K562 (cell line): ENCODE measurements around the gene EPM2A. TPM values are rescaled to one million over a fixed set of nuclear protein-coding genes. Genes with fewer than 3 reads are reported as not detected.

Source experiments
- ARID3A ChIP-seq: IDR thresholded peaks from 2 replicates; pipeline ENCODE4 v1.6.1; 2012; ENCODE audit warnings: low read depth, low read length, improper control_type of control experiment, borderline replicate concordance
- BDP1 ChIP-seq: IDR thresholded peaks from 3 replicates; pipeline ENCODE4 v1.6.1; 2011; ENCODE audit not compliant: insufficient read length, insufficient read depth
- CBFB ChIP-seq: sonication (generic); formaldehyde crosslinking; IDR thresholded peaks from 2 replicates; pipeline ENCODE4 v1.4.0; 2020; ENCODE audit warnings: mild to moderate bottlenecking, missing genetic modification reagents
- CREB1 ChIP-seq, 2 experiments: sonication (generic) in 1 of 2; formaldehyde crosslinking in 1 of 2; IDR thresholded peaks; 2 replicates each; pipeline versions ENCODE4 v1.6.1 to v1.8.0; 2012 to 2022; ENCODE audit warnings: inconsistent platforms in 1 of 2, mild to moderate bottlenecking in 1 of 2, missing genetic modification reagents in 1 of 2, moderate library complexity in 1 of 2
- CREBBP ChIP-seq: IDR thresholded peaks from one replicate; pipeline ENCODE4 v1.6.1; 2012; ENCODE audit warnings: low read depth, mild to moderate bottlenecking, control low read depth, inconsistent platforms, low read length
- DNMT1 ChIP-seq: fragments of 450-650 bp; IDR thresholded peaks from 2 replicates; pipeline ENCODE4 v1.6.1; 2016; ENCODE audit warnings: antibody characterized with exemption, mild to moderate bottlenecking
- ELF2 ChIP-seq: fragments of 250-450 bp; sonication (Bioruptor Pico); IDR thresholded peaks from 2 replicates; pipeline ENCODE4 v1.5.0; 2021; ENCODE audit warnings: mild to moderate bottlenecking
- ESRRA ChIP-seq: fragments of 450-650 bp; IDR thresholded peaks from 2 replicates; pipeline ENCODE4 v1.6.1; 2014; ENCODE audit warnings: low read depth, mild to moderate bottlenecking, moderate library complexity, borderline replicate concordance
- ESRRB ChIP-seq: fragments of 250-450 bp; sonication (Bioruptor Pico); IDR thresholded peaks from 2 replicates; pipeline ENCODE4 v1.5.0; 2020; ENCODE audit warnings: mild to moderate bottlenecking, moderate library complexity, borderline replicate concordance
- EZH2 ChIP-seq: IDR thresholded peaks from 2 replicates; pipeline ENCODE4 v1.6.1; 2012; ENCODE audit warnings: low read depth, mild to moderate bottlenecking, inconsistent platforms, low read length, borderline replicate concordance
- FUS ChIP-seq: fragments of 200-400 bp; formaldehyde crosslinking; optimal IDR thresholded peaks from 2 replicates; pipeline ENCODE3; 2017; ENCODE audit warnings: low read depth, low read length
- GABPB2 ChIP-seq: fragments of 250-450 bp; sonication (Bioruptor Pico); conservative IDR thresholded peaks from 2 replicates; pipeline ENCODE4 v1.5.1; 2021; ENCODE audit warnings: mild to moderate bottlenecking
- GATAD2A ChIP-seq: fragments of 450-650 bp; IDR thresholded peaks from 2 replicates; pipeline ENCODE4 v1.6.1; 2017
- HDAC3 ChIP-seq: fragments of 450-650 bp; IDR thresholded peaks from 2 replicates; pipeline ENCODE4 v1.6.1; 2018; ENCODE audit warnings: borderline replicate concordance, mild to moderate bottlenecking, moderate library complexity; ENCODE audit not compliant: partially characterized antibody
- IRF9 ChIP-seq: fragments of 450-650 bp; IDR thresholded peaks from 2 replicates; pipeline ENCODE4 v1.6.1; 2016; ENCODE audit warnings: missing biosample characterization, missing genetic modification characterization
- KAT8 ChIP-seq: fragments of 450-650 bp; IDR thresholded peaks from 2 replicates; pipeline ENCODE4 v1.6.1; 2016; ENCODE audit warnings: low read depth, mild to moderate bottlenecking
- MAZ ChIP-seq, 2 experiments: fragments of 450-650 bp in 1 of 2; sonication (generic) in 1 of 2; formaldehyde crosslinking; IDR thresholded peaks in 1 of 2; conservative IDR thresholded peaks in 1 of 2; 2 replicates each; pipeline versions ENCODE4 v1.4.0 to v1.5.0; 2020; ENCODE audit warnings: mild to moderate bottlenecking in 1 of 2, missing genetic modification reagents in 1 of 2
- NBN ChIP-seq: fragments of 450-650 bp; IDR thresholded peaks from 2 replicates; pipeline ENCODE4 v1.6.1; 2016; ENCODE audit warnings: low read depth, mild to moderate bottlenecking
- SMARCA5 ChIP-seq: fragments of 450-650 bp; IDR thresholded peaks from 2 replicates; pipeline ENCODE4 v1.6.1; 2016
- SMARCB1 ChIP-seq: IDR thresholded peaks from 2 replicates; pipeline ENCODE4 v1.6.1; 2011; ENCODE audit warnings: improper control_type of control experiment, low read depth; ENCODE audit not compliant: insufficient read length
- STAG1 ChIP-seq: sonication (generic); formaldehyde crosslinking; IDR thresholded peaks from 2 replicates; pipeline ENCODE4 v1.5.0; 2020; ENCODE audit warnings: missing genetic modification reagents, borderline replicate concordance
- TGIF2 ChIP-seq: sonication (generic); formaldehyde crosslinking; IDR thresholded peaks from 2 replicates; pipeline ENCODE4 v1.8.1; 2022; ENCODE audit warnings: mild to moderate bottlenecking, missing genetic modification reagents, moderate library complexity
- ZBTB1 ChIP-seq: sonication (generic); formaldehyde crosslinking; IDR thresholded peaks from 2 replicates; pipeline ENCODE4 v1.8.1; 2023; ENCODE audit warnings: missing genetic modification reagents, low read depth, mild to moderate bottlenecking, borderline replicate concordance
- ZEB2 ChIP-seq: fragments of 450-650 bp; IDR thresholded peaks from 2 replicates; pipeline ENCODE4 v1.6.1; 2016
- ZNF134 ChIP-seq: fragments of 250-450 bp; sonication (Bioruptor Pico); conservative IDR thresholded peaks from 2 replicates; pipeline ENCODE4 v1.4.0; 2020
- ZNF583 ChIP-seq: fragments of 250-450 bp; sonication (Bioruptor Pico); IDR thresholded peaks from 2 replicates; pipeline ENCODE4 v1.4.0; 2020
- polyA plus RNA-seq, 8 experiments: library from polyadenylated mRNA; depleted of rRNA in 4 of 8; stranded (reverse) in 5 of 8; unstranded in 3 of 8; fragments of >200 nt; fragmentation: Nextera tagmentation in 2 of 8; fragmentation: Illumina TruSeq in 1 of 8; extraction: Ambion mirVana in 2 of 8; extraction: Trizol in 1 of 8; gene quantifications; 2 replicates each; pipeline versions ENCODE4 v1.2.1 to v1.2.3, GENCODE V29; 2011 to 2014; ENCODE audit warnings: inconsistent platforms in 1 of 8, missing spikeins in 1 of 8
- total RNA-seq, 7 experiments: library from RNA; depleted of rRNA in 6 of 7; stranded (reverse); fragments of >200 nt in 6 of 7; fragmentation: Illumina TruSeq in 2 of 7; extraction: Trizol in 2 of 7; gene quantifications; 2 replicates each; pipeline versions ENCODE4 v1.2.1 to v1.2.3, GENCODE V29; 2011 to 2021; ENCODE audit warnings: low replicate concordance in 1 of 7
- TF ChIP-seq, protein P1 (sequence below): fragments of 450-650 bp; formaldehyde crosslinking; conservative IDR thresholded peaks from 2 replicates; pipeline ENCODE4 v1.4.0; 2022; ENCODE audit warnings: mild to moderate bottlenecking, missing genetic modification characterization

Gene EPM2A
- total and polyA plus RNA-seq, 9 of the 15 experiments (the other 6 are each of a cell fraction or from before 2014, with no cell fraction given): 0.35 to 5.3 (median 2.5) TPM

DNA sequence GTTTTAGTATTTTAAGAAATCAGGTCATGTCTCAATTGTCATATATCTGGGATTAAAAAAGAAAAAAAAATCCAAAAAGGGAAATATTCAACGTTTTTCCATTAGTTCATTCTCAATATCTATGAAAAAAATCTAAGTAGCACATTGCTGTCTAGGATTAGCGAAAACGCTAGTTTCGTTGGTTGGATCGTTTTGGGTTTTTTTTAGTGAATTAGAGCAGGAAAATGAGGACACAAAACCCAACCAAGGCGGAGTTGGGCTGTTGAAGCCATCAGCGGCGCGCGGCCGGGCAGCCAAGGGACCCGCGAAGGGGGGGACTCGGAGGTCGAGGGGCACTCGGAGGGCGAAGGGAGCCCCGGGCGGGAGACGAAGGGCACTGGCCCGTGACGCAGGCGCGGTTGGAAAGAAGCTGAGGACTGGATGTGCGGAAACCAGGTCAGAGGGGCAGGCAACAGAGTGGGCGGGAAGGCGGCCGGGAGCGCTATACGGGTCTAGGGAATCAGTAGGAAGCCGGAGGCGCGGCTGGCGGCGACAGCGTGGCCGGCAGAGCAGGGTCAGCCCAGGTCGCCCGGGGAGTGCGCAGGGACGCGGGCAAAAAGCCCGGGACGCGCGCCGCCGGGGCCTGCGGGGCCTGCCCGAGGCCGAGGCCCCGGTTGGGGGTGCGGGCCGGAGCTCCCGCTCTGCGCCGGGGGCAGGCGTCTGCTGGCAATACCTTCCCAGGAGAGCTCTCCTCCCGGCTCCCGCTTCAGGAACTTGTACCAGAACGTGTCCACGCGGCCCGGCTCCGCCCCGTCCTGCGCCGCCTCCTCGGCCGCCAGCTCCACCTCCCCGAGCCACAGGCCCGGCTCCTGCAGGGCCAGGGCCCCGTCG lies 599 bp downstream of the EPM2A start (continued):
- TF ChIP-seq CREB1 (IDR thresholded peaks at IDR 0.05) (peak; percentile 67; the same call in 1 of the 2 replicates), CREB1 (CRISPR knock-in tag; IDR thresholded peaks at IDR 0.05) (peak; percentile 50), ELF2 (CRISPR knock-in tag) (no peak), ARID3A (no peak), CREBBP (no peak), TGIF2 (no peak), ZNF583 (0 out of 2 replicates have a peak, but pooled peaks have one; percentile 24), HDAC3 (peak; percentile 26), EZH2 (no peak), ZEB2 (no peak; the same call in 1 of the 2 replicates), SMARCA5 (no peak), IRF9 (tag) (no peak), ZBTB1 (no peak), FUS (no peak), ESRRA (peak; percentile 60), STAG1 (CRISPR knock-in tag) (no peak), KAT8 (no peak), SMARCB1 (no peak), MAZ (CRISPR knock-in tag; conservative IDR thresholded peaks at IDR 0.05 in 1 of 2, IDR thresholded peaks at IDR 0.05 in 1 of 2) (no peak; a peak in 4 of 4 replicates), CBFB (CRISPR knock-in tag) (no peak), GATAD2A (peak; percentile 93), DNMT1 (no peak), ESRRB (CRISPR knock-in tag) (no peak), ZNF134 (CRISPR knock-in tag) (no peak), NBN (peak; percentile 79), BDP1 (no peak), GABPB2 (CRISPR knock-in tag) (no peak)
- TF ChIP-seq, protein P1, sequence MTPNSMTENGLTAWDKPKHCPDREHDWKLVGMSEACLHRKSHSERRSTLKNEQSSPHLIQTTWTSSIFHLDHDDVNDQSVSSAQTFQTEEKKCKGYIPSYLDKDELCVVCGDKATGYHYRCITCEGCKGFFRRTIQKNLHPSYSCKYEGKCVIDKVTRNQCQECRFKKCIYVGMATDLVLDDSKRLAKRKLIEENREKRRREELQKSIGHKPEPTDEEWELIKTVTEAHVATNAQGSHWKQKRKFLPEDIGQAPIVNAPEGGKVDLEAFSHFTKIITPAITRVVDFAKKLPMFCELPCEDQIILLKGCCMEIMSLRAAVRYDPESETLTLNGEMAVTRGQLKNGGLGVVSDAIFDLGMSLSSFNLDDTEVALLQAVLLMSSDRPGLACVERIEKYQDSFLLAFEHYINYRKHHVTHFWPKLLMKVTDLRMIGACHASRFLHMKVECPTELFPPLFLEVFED (CRISPR knock-in tag): peak; percentile 47; the same call in 1 of the 2 replicates
